PC-3 (cell line): ENCODE data around the gene TNFSF13B.

Experiments
- EZH2 ChIP-seq: fragments of 300-600 bp; sonication (generic); IDR thresholded peaks from one replicate; pipeline ENCODE4 v1.6.1; 2017; ENCODE audit warnings: antibody characterized with exemption, mild to moderate bottlenecking, low read length; ENCODE audit not compliant: unreplicated experiment
- TF ChIP-seq, protein P1 (sequence below): fragments of 300-600 bp; sonication (generic); conservative IDR thresholded peaks from 2 replicates; pipeline ENCODE4 v1.5.1; 2017; ENCODE audit warnings: antibody characterized with exemption, low read depth, mild to moderate bottlenecking, low read length

DNA sequence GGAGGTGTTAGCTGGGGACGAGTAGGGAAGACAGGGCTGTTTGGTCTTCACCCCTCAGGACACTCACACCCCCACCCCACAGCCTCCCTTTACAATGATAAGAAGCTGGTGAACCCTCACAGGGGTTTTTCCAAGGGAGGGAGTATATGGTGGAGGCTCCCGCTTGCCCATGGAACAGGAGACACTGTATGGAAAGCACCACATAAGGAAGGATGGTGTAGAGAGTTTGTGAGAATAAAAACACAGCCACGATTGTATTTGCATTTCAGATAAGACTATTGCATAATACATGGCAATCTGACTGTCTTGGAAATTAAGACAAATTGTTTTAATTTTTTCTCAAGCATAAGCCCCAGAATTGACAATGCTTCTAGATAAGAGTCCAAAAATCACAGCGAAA is 46.9 kb downstream of the TNFSF13B start:
- TF ChIP-seq, protein P1, sequence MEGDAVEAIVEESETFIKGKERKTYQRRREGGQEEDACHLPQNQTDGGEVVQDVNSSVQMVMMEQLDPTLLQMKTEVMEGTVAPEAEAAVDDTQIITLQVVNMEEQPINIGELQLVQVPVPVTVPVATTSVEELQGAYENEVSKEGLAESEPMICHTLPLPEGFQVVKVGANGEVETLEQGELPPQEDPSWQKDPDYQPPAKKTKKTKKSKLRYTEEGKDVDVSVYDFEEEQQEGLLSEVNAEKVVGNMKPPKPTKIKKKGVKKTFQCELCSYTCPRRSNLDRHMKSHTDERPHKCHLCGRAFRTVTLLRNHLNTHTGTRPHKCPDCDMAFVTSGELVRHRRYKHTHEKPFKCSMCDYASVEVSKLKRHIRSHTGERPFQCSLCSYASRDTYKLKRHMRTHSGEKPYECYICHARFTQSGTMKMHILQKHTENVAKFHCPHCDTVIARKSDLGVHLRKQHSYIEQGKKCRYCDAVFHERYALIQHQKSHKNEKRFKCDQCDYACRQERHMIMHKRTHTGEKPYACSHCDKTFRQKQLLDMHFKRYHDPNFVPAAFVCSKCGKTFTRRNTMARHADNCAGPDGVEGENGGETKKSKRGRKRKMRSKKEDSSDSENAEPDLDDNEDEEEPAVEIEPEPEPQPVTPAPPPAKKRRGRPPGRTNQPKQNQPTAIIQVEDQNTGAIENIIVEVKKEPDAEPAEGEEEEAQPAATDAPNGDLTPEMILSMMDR: no peak
- no peak for TF ChIP-seq EZH2
